ENCODE measurements around the gene SEMA5B.

DNA sequence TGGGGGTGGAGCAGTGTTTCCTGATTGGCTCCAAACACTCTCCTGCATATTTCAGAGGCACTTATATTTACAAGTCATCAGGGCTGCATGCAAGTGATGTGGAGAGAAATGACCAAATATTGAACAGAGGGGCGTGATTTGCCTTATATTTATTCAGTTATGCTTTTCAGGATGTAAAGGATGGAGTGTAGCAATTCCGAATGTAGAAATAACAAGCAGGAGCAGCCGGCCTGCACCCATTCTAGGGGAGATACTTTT is 19.4 kb upstream of the SEMA5B start:
- TF ChIP-seq, protein P1, sequence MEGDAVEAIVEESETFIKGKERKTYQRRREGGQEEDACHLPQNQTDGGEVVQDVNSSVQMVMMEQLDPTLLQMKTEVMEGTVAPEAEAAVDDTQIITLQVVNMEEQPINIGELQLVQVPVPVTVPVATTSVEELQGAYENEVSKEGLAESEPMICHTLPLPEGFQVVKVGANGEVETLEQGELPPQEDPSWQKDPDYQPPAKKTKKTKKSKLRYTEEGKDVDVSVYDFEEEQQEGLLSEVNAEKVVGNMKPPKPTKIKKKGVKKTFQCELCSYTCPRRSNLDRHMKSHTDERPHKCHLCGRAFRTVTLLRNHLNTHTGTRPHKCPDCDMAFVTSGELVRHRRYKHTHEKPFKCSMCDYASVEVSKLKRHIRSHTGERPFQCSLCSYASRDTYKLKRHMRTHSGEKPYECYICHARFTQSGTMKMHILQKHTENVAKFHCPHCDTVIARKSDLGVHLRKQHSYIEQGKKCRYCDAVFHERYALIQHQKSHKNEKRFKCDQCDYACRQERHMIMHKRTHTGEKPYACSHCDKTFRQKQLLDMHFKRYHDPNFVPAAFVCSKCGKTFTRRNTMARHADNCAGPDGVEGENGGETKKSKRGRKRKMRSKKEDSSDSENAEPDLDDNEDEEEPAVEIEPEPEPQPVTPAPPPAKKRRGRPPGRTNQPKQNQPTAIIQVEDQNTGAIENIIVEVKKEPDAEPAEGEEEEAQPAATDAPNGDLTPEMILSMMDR (IDR thresholded peaks at IDR 0.05; ENCODE audit: low read length), result no peak
- TF ChIP-seq EZH2 (IDR thresholded peaks at IDR 0.05; ENCODE audit: borderline replicate concordance, low read length), result no peak
